IPS-20b (cell line): ENCODE results near the gene DMAC2L.
"Not testable (repeated sequence)": the region's sequence is repeated elsewhere in the genome, so short reads cannot be mapped to it uniquely, and the experiment has no call there.

Source experiments
- H3K27ac ChIP-seq: one replicate; pipeline ENCODE4 v1.5.1; 2013; ENCODE audit warnings: low read length
- H3K27me3 ChIP-seq: 2 replicates; pipeline ENCODE4 v1.6.1; 2013; ENCODE audit warnings: mild to moderate bottlenecking, low read length, inconsistent platforms; ENCODE audit not compliant: insufficient read depth
- H3K36me3 ChIP-seq: 2 replicates; pipeline ENCODE4 v1.6.1; 2013; ENCODE audit warnings: low read depth, mild to moderate bottlenecking, inconsistent platforms, low read length, moderate library complexity; ENCODE audit not compliant: insufficient read depth
- H3K4me1 ChIP-seq: 2 replicates; pipeline ENCODE4 v1.6.1; 2013; ENCODE audit warnings: mild to moderate bottlenecking, control low read depth, inconsistent platforms, low read length, moderate library complexity; ENCODE audit not compliant: insufficient read depth
- H3K4me3 ChIP-seq: 2 replicates; pipeline ENCODE4 v1.5.1; 2013; ENCODE audit warnings: mild to moderate bottlenecking, low read length, inconsistent platforms
- H3K9ac ChIP-seq: 2 replicates; pipeline ENCODE4 v1.6.1; 2013; ENCODE audit warnings: low read depth, mild to moderate bottlenecking, inconsistent platforms, low read length, moderate library complexity
- H3K9me3 ChIP-seq: 2 replicates; pipeline ENCODE4 v1.6.1; 2013; ENCODE audit warnings: mild to moderate bottlenecking, low read depth, low read length, inconsistent platforms; ENCODE audit not compliant: insufficient read depth

Gene DMAC2L

DNA sequence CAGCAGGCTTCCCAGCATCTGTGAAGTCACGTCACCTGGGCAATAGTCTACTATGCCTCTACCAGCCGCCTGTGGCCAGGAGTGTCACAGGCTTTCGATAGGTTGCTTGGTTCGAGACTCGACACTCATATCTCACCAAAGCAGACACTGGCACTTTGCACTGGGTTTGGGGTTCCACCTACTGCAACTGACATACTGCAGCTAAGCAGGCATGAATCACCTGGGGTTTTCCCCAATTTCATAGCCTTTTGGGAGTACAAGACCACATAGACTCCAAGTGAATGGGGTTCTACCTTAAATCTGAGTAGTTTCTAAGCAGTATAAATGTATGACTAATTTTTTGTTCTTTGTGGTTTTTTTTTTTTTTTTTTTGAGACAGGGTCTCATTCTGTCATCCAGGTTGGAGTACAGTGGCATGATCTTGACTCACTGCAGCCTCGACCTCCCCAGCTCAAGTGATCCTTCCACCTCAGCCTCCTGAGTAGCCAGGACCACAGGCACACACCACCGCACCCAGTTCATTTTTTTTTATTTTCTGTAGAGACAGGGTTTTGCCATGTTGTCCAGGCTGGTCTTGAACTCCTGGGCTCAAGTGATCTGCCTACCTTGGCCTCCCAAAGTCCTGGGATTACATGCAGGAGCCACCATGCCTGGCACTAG, 32.1 kb downstream of the DMAC2L start:
- no peaks in the 10 kb centered on the region for H3K9me3 ChIP-seq
- H3K27ac ChIP-seq, result no peak overlapping the region
- H3K27me3 ChIP-seq, result no peaks in the 10 kb centered on the region
- H3K4me3 ChIP-seq, result no peak overlapping the region
- H3K4me1 ChIP-seq, result no peaks in the 10 kb centered on the region
- no peak overlapping the region for H3K9ac ChIP-seq
- no peaks in the 10 kb centered on the region for H3K36me3 ChIP-seq

DNA sequence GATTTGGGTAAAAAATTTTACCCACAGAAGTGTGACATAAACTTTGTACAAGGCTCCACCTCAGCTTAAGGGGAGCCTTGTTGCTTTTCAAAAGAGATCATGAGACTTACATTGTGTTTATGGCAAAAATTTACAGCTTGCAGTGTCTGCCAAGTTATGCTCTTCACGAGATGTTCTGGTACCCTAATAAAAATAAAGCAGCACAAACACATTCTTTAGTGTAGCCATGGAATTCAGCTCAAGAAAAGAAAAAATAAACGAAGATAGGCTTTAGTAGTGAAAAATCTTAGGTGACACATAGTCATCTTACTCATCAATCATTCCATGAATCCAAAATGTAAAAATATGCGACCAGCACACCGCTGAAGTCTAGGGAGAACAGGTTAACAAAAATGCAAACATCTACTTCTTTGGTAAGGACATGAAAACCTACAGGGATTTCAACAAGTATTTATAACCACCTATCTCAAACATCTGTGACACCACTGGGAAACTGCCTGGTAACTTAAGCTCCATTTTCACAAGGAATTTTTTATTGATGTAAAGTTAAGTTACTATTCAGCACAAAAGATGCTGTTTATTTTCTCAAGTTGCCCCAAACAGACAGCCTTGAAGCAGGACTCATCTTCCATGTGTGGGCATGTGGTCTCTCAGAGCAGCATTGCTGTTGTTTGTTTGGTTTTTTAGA, 32.9 kb downstream of the DMAC2L start:
- H3K4me1 ChIP-seq, result no peaks in the 10 kb centered on the region
- H3K27me3 ChIP-seq, result no peaks in the 10 kb centered on the region
- no peak overlapping the region for H3K9ac ChIP-seq
- no peak overlapping the region for H3K27ac ChIP-seq
- no peak overlapping the region for H3K4me3 ChIP-seq
- no peaks in the 10 kb centered on the region for H3K36me3 ChIP-seq
- no peaks in the 10 kb centered on the region for H3K9me3 ChIP-seq

DNA sequence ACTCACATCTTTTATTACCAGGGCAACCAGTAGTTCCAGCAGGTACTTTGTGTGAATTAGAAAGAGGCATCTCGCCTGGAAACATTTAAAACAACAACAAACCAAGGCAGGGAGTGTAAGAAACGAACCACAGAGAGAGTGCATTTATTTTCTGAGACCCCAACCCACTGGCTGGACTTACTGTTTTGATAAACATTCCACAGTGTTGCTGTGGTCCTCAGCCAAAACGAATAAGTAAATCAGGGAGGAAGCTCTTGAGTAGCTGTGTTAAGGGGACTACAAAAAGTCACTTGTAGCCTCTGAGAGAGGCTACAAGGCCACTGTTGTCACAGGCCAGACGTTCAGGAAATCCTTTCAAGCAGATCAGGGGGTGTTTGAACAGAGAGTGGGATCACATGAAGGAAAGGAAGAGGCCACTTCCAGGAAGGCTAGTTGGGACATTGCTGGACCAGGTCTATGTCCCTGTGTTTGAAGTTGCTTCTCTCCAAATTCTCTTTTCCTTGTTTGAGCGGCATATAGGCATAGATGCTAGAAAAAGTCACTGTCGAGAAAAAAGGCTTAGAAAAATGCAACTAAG, 33.8 kb downstream of the DMAC2L start:
- H3K27ac ChIP-seq, result no peak overlapping the region

DNA sequence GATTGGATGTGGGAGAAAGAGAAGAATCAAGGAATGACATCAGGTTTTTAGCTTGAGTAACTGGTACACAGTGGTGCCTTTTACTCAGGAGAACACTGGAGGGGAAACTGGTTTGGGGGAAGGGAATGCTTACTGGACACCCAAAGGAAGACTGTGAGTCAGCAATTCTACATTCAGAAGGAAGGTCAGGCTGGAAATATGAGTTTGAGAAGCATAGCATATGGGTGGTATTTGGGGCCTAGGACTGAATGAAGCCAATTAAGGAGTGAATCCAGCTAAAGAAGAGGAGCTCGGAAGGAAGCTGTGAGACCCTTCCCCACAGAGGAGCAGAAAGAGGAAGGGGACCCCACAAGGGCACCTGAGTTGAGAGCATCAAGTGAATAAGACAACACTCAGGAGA, 35.4 kb downstream of the DMAC2L start:
- H3K27me3 ChIP-seq, result no peaks in the 10 kb centered on the region
- no peak overlapping the region for H3K4me3 ChIP-seq
- no peaks in the 10 kb centered on the region for H3K9me3 ChIP-seq
- no peak overlapping the region for H3K27ac ChIP-seq
- no peaks in the 10 kb centered on the region for H3K4me1 ChIP-seq
- no peak overlapping the region for H3K9ac ChIP-seq
- H3K36me3 ChIP-seq, result no peaks in the 10 kb centered on the region

More for the DNA sequence above, 33.8 kb downstream of the DMAC2L start:
- H3K9ac ChIP-seq, result no peak overlapping the region
- H3K36me3 ChIP-seq, result no peaks in the 10 kb centered on the region
- no peak overlapping the region for H3K4me3 ChIP-seq
- H3K4me1 ChIP-seq, result no peaks in the 10 kb centered on the region
- no peaks in the 10 kb centered on the region for H3K9me3 ChIP-seq
- H3K27me3 ChIP-seq, result no peaks in the 10 kb centered on the region

DNA sequence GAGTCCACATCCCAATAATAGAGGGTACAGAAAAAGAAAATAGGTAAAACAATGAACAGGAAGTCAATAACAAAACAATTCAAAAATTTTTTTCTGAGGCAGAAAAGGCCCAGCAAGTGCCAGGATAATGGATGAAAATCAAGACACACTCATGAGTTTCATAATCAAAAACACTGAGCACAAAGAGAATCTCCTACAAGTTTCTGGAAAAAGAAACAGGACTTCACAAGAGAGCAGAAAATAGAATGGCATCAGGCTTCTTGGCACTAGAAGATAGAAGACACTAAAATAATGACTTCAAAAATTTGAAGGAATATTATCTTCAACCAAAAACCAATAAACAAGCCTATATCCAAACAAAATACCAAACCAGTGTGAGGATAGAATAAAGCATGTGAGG, 36.8 kb downstream of the DMAC2L start:
- no peak overlapping the region for H3K4me3 ChIP-seq
- H3K4me1 ChIP-seq, result no peaks in the 10 kb centered on the region
- H3K27ac ChIP-seq, result no peak overlapping the region
- H3K27me3 ChIP-seq, result no peaks in the 10 kb centered on the region
- H3K9ac ChIP-seq, result no peak overlapping the region
- no peaks in the 10 kb centered on the region for H3K9me3 ChIP-seq
- H3K36me3 ChIP-seq, result no peaks in the 10 kb centered on the region

DNA sequence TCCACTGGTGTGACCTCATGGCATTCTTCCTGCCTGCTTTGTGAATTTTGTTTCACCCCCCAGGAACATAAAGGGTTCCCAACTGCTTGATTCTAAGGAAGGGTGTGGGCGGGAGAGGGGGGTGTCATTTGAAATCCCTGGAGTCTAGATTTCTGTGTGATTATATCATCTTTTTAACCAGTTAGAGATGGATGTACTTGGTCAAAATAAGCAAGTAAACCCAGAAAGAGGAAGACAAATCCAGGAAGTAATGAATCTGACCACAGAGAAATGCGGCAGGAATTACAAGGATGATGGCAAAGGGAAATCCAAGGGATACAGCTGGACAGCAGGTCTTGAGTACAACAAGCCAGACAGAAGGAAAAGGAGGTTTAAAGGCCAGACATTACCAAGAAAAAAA, 38.9 kb downstream of the DMAC2L start:
- Histone ChIP-seq H3K4me3 (no peak overlapping the region), H3K4me1 (no peaks in the 10 kb centered on the region), H3K9ac (no peak overlapping the region), H3K27me3 (no peaks in the 10 kb centered on the region), H3K36me3 (no peaks in the 10 kb centered on the region), H3K27ac (no peak overlapping the region), H3K9me3 (no peaks in the 10 kb centered on the region)

DNA sequence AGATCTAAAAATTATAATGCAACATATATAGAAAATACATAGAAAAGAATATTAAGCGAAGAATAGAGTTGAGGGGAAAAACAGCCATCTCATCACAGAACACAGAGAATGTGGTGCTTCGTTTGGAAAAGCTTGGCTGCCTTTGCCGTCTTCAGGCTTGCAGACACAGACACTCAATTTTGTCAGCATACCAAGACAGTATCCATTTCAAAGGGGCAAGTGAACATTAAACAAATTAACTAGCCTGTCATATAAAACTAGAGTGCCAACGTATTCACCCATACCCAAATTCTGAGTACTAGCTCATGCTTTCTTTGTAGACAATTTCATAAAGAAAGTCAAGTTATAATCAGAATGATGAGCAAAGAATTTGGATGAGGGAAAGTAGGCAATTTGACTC, 40.5 kb downstream of the DMAC2L start:
- H3K27ac ChIP-seq, result no peak overlapping the region
- no peaks in the 10 kb centered on the region for H3K36me3 ChIP-seq
- H3K9ac ChIP-seq, result no peak overlapping the region
- no peak overlapping the region for H3K4me3 ChIP-seq
- no peaks in the 10 kb centered on the region for H3K27me3 ChIP-seq
- no peaks in the 10 kb centered on the region for H3K4me1 ChIP-seq
- H3K9me3 ChIP-seq, result no peaks in the 10 kb centered on the region

DNA sequence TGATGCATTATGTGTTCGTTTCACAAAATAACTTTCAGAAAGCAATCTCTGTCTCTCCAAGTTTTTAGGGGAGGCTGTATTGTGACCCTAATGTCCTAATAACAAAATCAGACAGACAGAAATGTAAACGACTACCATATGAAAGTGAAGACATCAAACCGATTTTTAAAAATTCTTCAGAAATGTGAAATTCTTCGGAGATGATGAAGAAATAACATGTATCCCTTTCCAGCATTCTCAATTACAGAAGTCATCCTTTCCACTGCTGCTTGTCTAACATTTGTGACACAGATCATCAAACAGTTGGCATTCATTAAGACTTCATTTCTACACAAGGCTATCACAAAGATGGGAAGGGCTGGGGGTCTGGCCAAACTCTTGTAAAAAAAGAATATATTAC, 41.0 kb downstream of the DMAC2L start:
- H3K27ac ChIP-seq, result no peak overlapping the region
- H3K27me3 ChIP-seq, result no peaks in the 10 kb centered on the region
- no peaks in the 10 kb centered on the region for H3K9me3 ChIP-seq
- no peak overlapping the region for H3K4me3 ChIP-seq
- no peaks in the 10 kb centered on the region for H3K4me1 ChIP-seq
- no peaks in the 10 kb centered on the region for H3K36me3 ChIP-seq
- H3K9ac ChIP-seq, result no peak overlapping the region

DNA sequence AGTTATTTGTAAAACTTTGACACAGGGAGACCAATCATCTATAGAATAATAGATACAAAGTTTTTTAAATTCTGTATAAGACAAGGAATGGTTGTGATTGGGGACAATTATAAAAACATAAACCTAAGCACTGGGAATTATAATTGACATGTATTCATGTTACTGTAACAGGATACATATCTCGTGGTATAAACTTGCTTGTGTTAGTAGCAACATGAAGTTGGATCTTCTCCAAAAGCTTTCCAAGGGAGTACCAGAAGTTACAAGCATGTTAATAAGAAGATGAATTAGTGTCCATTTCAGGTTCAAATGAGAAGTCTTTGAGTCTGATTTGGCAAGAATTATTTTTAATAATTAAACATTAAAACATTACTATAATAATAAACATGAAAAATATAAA, 42.4 kb downstream of the DMAC2L start:
- Histone ChIP-seq H3K9me3 (no peaks in the 10 kb centered on the region), H3K27ac (no peak overlapping the region), H3K36me3 (no peaks in the 10 kb centered on the region), H3K27me3 (no peaks in the 10 kb centered on the region), H3K4me1 (no peaks in the 10 kb centered on the region), H3K9ac (no peak overlapping the region), H3K4me3 (no peak overlapping the region)

DNA sequence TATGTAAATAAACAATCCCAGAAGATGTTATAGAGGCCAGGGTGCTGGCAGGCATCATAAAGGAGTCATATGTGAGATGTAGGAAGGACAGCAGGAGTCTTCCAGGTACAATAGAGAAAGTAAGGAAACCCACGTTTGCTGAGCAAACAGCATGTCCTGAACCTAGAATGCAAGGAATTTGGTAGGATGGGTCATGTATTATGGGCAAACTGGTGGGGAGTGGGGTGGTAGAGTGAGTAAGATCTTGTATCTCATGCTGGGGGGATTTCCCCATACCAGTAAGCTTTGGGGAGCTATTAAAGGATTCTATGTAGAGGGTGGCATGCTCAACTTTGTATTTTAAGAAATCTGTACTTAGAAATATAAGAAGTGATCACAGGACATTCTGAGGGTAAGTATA, 43.6 kb downstream of the DMAC2L start:
- no peaks in the 10 kb centered on the region for H3K27me3 ChIP-seq
- no peak overlapping the region for H3K4me3 ChIP-seq
- no peak overlapping the region for H3K27ac ChIP-seq
- H3K9ac ChIP-seq, result no peak overlapping the region
- H3K4me1 ChIP-seq, result no peaks in the 10 kb centered on the region
- H3K9me3 ChIP-seq, result no peaks in the 10 kb centered on the region
- H3K36me3 ChIP-seq, result no peaks in the 10 kb centered on the region

DNA sequence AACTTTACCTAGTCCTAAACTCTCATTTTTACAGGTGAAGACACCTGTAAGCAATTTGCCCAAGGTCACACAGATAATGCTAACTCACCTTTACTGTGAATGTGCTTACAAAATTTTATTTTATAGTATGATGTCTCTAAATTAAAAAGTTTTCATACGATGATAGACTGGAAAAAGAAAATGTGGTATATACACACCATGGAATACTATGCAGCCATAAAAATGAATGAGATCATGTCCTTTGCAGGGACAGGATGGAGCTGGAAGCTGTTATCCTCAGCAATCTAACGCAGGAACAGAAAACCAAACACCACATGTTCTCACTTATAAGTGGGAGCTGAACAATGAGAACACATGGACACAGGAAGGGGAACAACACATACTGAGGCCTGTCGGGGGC, 44.2 kb downstream of the DMAC2L start:
- not testable (repeated sequence) for H3K36me3 ChIP-seq, H3K9ac ChIP-seq, H3K9me3 ChIP-seq, H3K4me3 ChIP-seq, H3K27ac ChIP-seq, H3K27me3 ChIP-seq, H3K4me1 ChIP-seq

DNA sequence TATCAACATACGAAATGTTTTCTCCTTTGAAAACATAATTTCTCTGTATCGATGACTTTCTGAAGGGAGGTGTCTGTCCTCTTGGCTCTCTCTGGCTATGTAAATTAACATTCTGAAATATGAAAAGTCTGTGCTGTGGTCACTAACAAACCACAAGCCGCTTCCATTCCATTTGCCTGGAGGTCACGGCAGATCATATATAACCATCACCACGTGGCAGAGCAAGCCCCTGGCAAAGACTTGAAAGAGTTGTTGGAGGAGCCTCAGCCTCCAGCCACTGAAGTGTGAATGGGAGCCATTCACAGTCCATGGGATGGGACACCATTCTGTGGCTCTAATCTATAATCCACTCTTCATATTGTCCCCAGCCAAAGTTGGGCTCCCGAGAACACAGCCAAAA, 45.0 kb downstream of the DMAC2L start:
- Histone ChIP-seq H3K27me3 (no peaks in the 10 kb centered on the region), H3K4me3 (no peak overlapping the region)

More for the DNA sequence above, 45.0 kb downstream of the DMAC2L start:
- Histone ChIP-seq H3K4me1 (no peaks in the 10 kb centered on the region), H3K9ac (no peak overlapping the region), H3K36me3 (no peaks in the 10 kb centered on the region), H3K27ac (no peak overlapping the region), H3K9me3 (no peaks in the 10 kb centered on the region)
